ENCODE measurements around the gene ABCF3. TPM values are rescaled to one million over a fixed set of nuclear protein-coding genes. Genes with fewer than 3 reads are reported as not detected.

ABCF3 gene
- total RNA-seq, 1 donor from 2014 or later: 69.3 TPM

- intact Hi-C loops (cut with DNase I): no loop called here
- ATAC-seq (ENCODE audit: poor library complexity) (peak; percentile 46), DNase-seq (no peak)
Measured at GRCh38 chr3:184227481-184227935, 41.5 kb downstream of the ABCF3 start.

- DNase-seq (no peak), ATAC-seq (ENCODE audit: poor library complexity) (no peak)
- intact Hi-C loops (cut with DNase I): no loop called here
Measured at GRCh38 chr3:184228376-184229137, 42.6 kb downstream of the ABCF3 start.

DNA sequence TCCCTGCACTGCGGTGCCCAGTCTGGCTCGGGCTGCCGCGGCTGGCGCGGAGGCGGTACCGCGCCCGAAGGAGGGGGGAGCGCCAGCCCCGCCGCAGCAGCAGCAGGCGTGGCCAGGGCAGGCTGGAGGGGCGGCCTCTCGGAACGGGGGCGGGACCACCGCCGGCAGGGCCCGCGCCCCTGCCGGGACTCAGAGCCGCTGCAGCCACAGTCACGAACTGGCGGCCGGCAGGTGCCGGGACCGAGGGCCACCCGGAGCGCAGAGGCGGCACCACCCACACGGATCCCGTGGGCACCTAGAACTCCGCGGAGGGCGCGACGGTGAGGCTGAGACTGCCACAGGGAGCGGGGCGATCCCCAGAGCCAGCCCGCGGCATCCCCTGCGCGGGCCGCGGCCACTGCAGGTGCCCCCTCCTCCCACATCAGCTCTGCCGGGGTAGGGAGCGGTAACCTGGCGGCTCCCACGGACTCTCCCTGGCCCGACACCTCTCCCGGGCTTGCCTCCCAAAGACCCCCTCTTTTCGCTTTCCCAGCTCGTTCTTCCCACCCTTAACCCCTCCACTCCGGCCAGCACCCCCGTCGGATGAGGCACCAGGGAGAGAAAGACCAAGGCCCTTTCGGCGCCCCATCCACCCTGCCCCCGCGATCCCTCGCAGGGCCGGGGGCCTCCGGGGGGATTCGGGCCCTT, 43.5 kb downstream of the ABCF3 start, which contains the start of gene VWA5B2:
TSS of gene VWA5B2 (plus strand) at position 192 of the 687 bp plus-strand sequence. CDS start 944 bp downstream, outside the sequence.
- DNase-seq (peak; percentile 64), ATAC-seq (ENCODE audit: poor library complexity) (peak; percentile 91)
- intact Hi-C loops (cut with DNase I): no loop called here

- ATAC-seq (ENCODE audit: poor library complexity) (no peak), DNase-seq (no peak)
- intact Hi-C loops (cut with DNase I): no loop called here
Measured at GRCh38 chr3:184230081-184230602, 44.1 kb downstream of the ABCF3 start.

DNA sequence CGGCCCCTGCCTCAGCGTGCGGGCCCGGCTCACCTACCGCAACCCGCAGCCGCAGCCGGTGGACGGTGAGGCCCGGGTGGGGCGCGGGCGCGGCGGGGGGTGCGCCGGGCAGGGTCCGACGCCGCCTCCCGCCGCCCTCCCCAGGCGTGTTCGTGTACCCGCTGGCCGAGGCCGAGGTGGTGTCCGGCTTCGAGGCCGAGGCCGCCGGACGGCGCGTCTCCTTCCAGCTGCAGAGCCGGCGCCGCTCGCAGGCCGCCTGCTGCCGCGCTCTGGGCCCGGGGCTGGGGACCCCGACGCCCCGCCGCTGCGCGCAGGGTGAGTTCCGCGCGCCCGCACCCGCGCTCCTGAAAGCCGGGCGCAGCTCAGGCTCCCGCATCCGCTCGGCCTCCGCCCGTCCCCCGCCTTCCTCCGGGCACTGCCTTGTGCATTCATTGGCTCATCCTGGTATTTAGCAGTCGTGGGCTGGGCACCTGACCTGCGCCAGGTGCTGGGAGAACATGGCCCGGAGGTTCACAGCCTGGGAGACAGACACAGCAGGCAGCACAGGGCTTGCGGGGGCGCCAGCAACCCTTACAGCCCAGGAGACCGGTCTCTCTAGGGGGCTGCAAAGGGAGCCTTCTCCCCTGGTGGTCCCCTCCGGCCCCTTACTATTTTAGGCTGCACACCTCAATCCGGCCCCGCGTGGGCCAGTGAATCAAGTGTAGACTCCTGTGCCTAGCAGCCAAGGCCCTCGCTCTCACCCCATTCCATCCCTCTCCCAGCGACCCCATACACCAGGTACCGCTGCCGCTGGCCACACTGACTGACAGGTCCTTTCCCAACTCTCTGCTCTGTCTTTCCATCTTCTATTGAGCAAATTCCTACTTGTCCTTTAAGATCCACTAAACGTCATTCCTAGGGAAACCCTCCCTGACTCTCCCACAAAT, 44.9 kb downstream of the ABCF3 start:
- DNase-seq (no peak), ATAC-seq (ENCODE audit: poor library complexity) (no peak)
- intact Hi-C loops (cut with DNase I): no loop called here

DNA sequence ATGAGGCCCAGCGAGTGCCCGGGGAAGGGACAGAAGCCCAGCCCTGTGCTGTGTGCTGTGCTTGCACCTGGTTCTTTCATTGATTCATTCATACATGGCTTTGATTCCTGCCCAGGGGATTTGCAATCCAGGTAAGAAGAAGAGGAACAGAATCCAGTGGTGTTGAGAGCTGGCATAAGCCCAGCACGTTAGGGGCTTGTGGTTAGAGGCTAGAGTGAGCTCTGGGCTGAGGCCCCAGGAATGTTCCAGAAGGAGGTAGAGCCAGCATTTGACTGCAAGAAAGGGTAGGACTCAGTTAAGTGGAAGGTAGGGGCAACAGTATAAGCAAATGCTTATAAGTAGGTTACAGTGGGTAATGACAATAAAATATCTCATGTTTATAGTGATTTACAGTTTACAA, 45.7 kb downstream of the ABCF3 start:
- intact Hi-C loops (cut with DNase I): no loop called here
- ATAC-seq (ENCODE audit: poor library complexity) (no peak), DNase-seq (no peak)

- no peak for DNase-seq
- ATAC-seq (ENCODE audit: poor library complexity): no peak
- intact Hi-C loops (cut with DNase I): no loop called here
Measured at GRCh38 chr3:184233127-184233843, 47.3 kb downstream of the ABCF3 start.

GRCh38 chr3:184234224-184234623, 48.2 kb downstream of the ABCF3 start:
- DNase-seq (no peak), ATAC-seq (ENCODE audit: poor library complexity) (no peak)
- intact Hi-C loops (cut with DNase I): no loop called here

GRCh38 chr3:184234671-184235380, 48.8 kb downstream of the ABCF3 start:
- intact Hi-C loops (cut with DNase I): no loop called here
- ATAC-seq (ENCODE audit: poor library complexity) (no peak), DNase-seq (no peak)

GRCh38 chr3:184235381-184236032, 49.5 kb downstream of the ABCF3 start:
- ATAC-seq (ENCODE audit: poor library complexity): no peak
- no peak for DNase-seq
- intact Hi-C loops (cut with DNase I): no loop called here

DNA sequence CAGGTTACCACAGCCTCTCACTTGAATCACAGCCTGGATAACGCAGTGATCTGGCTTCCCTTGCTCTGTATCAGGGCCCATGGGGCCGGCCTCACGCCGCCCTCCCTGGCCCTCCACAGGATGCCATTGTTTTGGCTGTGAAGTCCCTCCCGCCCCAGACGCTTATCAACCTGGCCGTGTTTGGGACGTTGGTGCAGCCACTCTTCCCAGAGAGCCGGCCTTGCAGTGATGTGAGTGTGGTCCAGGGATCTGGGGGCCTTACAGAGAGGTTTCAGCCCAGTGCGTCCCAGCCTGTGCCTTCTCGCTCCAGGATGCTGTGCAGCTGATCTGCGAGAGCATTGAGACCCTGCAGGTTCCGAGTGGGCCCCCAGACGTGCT, 50.0 kb downstream of the ABCF3 start:
- intact Hi-C loops (cut with DNase I): no loop called here
- DNase-seq (no peak), ATAC-seq (ENCODE audit: poor library complexity) (no peak)

DNA sequence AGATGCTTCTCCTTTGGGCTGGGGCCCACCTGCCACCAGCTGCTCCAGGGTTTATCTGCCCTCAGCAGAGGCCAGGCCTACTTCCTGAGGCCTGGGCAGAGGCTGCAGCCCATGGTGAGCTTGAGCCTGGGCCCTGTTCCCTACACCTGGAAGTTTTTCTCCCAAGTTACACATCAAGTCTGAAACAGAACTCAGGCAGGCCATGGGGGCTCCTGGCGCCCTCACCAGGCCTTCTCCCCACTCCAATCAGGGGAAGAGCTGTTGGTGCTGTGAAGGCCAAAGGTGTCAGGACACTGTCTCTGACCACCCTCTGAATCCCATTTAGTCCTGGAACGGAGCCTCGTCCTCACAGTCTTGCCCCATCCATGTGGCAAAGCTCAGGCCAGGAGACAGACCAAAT, 50.6 kb downstream of the ABCF3 start:
- ATAC-seq (ENCODE audit: poor library complexity) (no peak), DNase-seq (no peak)
- intact Hi-C loops (cut with DNase I): no loop called here

DNA sequence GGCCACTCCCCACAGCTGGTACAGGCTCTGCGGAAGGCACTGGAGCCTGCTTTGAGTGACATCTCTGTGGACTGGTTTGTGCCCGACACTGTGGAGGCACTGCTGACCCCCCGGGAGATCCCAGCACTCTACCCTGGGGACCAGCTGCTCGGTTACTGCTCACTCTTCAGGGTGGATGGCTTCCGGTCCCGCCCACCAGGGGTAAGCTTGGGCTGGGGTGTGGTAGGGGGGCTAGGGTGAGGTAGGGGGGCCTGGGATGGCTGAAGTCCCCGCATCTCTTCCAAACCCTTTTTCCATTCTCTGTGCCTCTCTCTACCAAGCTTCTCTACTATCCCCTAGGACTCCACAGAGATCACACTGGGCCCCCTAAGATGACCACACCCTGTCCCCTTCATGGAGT, 51.2 kb downstream of the ABCF3 start:
- DNase-seq: no peak
- ATAC-seq (ENCODE audit: poor library complexity): no peak
- intact Hi-C loops (cut with DNase I): no loop called here

DNA sequence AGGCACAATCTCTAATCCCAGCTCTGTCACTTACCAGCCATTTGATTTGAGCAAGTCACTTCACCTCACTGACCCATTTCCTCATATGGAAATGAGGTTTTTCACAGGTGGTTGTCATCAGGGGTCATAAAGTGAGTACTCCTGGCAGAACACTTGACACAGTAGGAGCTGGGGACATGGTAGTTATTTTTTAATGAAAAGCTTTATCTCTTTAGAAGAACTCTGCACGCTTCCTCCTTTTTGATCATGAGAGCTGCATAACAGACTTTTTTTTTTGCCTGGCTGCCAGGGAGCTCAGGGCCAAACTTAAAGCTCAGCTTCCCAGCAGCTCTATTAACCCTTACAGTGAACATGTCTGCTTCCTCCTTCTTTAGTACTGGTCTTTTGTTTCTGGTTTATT, 51.8 kb downstream of the ABCF3 start:
- ATAC-seq (ENCODE audit: poor library complexity): no peak
- intact Hi-C loops (cut with DNase I): no loop called here
- DNase-seq: no peak

- no peak for ATAC-seq (ENCODE audit: poor library complexity)
- intact Hi-C loops (cut with DNase I): no loop called here
- no peak for DNase-seq
Measured at GRCh38 chr3:184238246-184238818, 52.3 kb downstream of the ABCF3 start.

DNA sequence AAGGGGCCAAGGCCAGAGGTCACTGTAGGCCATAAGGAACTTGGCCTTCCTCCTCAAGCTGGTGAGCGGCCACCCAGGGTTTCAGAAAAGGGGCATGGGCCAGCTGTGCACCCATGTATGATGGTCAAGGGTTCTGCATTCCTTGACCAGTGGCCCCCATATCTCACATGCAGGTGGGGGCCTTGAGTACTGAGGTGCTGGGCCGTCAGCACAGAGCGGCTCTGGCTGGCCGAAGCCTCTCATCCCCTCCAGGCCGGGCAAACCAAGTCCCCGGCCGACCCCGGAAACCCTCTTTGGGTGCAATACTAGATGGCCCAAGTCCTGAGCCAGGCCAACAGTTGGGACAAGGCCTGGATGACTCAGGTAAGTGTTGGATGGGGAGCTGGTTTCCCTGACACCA, 53.2 kb downstream of the ABCF3 start:
- no peak for DNase-seq
- intact Hi-C loops (cut with DNase I): no loop called here

DNA sequence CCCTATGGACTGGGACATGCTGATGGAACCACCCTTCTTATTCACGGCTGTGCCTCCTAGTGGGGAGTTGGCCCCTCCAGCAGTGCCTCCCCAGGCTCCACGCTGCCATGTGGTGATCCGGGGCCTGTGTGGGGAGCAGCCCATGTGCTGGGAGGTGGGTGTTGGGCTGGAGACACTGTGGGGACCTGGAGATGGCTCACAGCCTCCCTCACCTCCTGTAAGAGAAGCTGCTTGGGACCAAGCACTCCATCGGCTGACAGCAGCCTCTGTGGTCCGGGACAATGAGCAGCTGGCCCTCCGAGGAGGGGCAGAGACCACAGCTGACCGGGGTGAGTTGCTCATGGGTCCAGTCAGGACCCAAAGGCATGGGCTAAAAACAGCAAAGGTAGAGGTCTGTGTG, 53.7 kb downstream of the ABCF3 start:
- DNase-seq: no peak
- intact Hi-C loops (cut with DNase I): no loop called here
- ATAC-seq (ENCODE audit: poor library complexity): no peak

More for the DNA sequence above, 53.2 kb downstream of the ABCF3 start:
- no peak for ATAC-seq (ENCODE audit: poor library complexity)

All from Right ventricle myocardium superior (tissue), 1 donor.